Mucosa of gallbladder (tissue), 1 donor: ENCODE data around the gene C6orf47. TPM values are rescaled to one million over a fixed set of nuclear protein-coding genes. Genes with fewer than 3 reads are reported as not detected.

Source experiments
- DNase-seq: peaks from one replicate; pipeline ENCODE4 v3.0.0-alpha.2; 2020; ENCODE audit warnings: low spot score
- total RNA-seq: library from RNA; stranded (reverse); gene quantifications from one replicate; pipeline ENCODE4 v1.2.1, GENCODE V29; 2021
- donor health status: DM: no; HTN: no; CAD: no.

Gene C6orf47
- total RNA-seq, 1 donor from 2014 or later, result 30.5 TPM

- no peak for DNase-seq
Measured at GRCh38 chr6:31661262-31662123, 915 bp upstream of the C6orf47 start.

- DNase-seq, result no peak
Measured at GRCh38 chr6:31659649-31660380, 763 bp downstream of the C6orf47 start.

- DNase-seq, result no peak
Measured at GRCh38 chr6:31658983-31659648, 1.5 kb downstream of the C6orf47 start.

- DNase-seq, result no peak
Measured at GRCh38 chr6:31658158-31658688, 2.4 kb downstream of the C6orf47 start.

GRCh38 chr6:31657406-31658157 is 3.0 kb downstream of the C6orf47 start:
- no peak for DNase-seq

GRCh38 chr6:31655349-31656237 is 5.0 kb downstream of the C6orf47 start, which contains the start of gene APOM:
Gene APOM (plus strand): TSS chr6:31655894. CDS start chr6:31655967, 73 bp downstream.
- no peak for DNase-seq

GRCh38 chr6:31654574-31655348 is 5.8 kb downstream of the C6orf47 start:
- DNase-seq, result no peak

- peak; percentile 90 for DNase-seq
Measured at GRCh38 chr6:31652925-31653724, 7.5 kb downstream of the C6orf47 start.

GRCh38 chr6:31651602-31652191 is 8.9 kb downstream of the C6orf47 start:
- no peak for DNase-seq

GRCh38 chr6:31645325-31645724 is 15.3 kb downstream of the C6orf47 start:
- DNase-seq, result no peak

- DNase-seq, result no peak
Measured at GRCh38 chr6:31643818-31644454, 16.6 kb downstream of the C6orf47 start.

GRCh38 chr6:31642798-31643570 is 17.6 kb downstream of the C6orf47 start:
- no peak for DNase-seq

GRCh38 chr6:31641370-31641769 is 19.2 kb downstream of the C6orf47 start:
- no peak for DNase-seq

- no peak for DNase-seq
Measured at GRCh38 chr6:31640612-31641011, 20.0 kb downstream of the C6orf47 start.

- DNase-seq, result no peak
Measured at GRCh38 chr6:31639449-31639861, 21.1 kb downstream of the C6orf47 start.

- no peak for DNase-seq
Measured at GRCh38 chr6:31639043-31639442, 21.5 kb downstream of the C6orf47 start.
